Measurements from ENCODE around the gene SKAP1.

DNA sequence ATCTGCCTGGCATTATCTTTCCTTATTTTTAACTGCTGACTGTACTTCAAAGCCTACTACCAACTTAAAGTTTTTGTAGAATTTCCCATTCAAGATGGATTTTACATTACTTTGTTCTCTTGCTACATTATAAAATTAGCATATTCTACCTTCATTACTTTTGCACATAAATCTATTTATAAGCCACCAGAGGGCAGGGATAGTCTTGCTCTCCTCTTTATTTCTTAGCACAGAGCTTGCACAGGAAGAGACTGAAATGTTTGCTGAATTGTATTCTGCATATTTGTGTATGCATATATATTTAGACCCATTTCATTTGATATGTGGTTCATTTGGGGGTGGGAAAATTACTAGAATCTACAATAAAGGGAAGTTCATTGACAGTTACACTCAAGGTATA is 108.0 kb downstream of the SKAP1 start:
- TF ChIP-seq, protein P1, sequence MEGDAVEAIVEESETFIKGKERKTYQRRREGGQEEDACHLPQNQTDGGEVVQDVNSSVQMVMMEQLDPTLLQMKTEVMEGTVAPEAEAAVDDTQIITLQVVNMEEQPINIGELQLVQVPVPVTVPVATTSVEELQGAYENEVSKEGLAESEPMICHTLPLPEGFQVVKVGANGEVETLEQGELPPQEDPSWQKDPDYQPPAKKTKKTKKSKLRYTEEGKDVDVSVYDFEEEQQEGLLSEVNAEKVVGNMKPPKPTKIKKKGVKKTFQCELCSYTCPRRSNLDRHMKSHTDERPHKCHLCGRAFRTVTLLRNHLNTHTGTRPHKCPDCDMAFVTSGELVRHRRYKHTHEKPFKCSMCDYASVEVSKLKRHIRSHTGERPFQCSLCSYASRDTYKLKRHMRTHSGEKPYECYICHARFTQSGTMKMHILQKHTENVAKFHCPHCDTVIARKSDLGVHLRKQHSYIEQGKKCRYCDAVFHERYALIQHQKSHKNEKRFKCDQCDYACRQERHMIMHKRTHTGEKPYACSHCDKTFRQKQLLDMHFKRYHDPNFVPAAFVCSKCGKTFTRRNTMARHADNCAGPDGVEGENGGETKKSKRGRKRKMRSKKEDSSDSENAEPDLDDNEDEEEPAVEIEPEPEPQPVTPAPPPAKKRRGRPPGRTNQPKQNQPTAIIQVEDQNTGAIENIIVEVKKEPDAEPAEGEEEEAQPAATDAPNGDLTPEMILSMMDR (IDR thresholded peaks at IDR 0.05; ENCODE audit: low read length), result peak; percentile 14
- TF ChIP-seq EZH2 (optimal IDR thresholded peaks at IDR 0.05; ENCODE audit: low read depth, low read length) (no peak), EZH2phosphoT487 (IDR thresholded peaks at IDR 0.05; ENCODE audit: low read length) (no peak)
